ENCODE results near the gene DDN.
A peak's percentile ranks its signal among the peaks of the same experiment; 100 is the strongest.

DDN gene

GRCh38 chr12:48961801-48962200 is 37.4 kb downstream of the DDN start:
- DNase-seq, result no peak

GRCh38 chr12:48961331-48961730 is 37.8 kb downstream of the DDN start:
- no peak for DNase-seq

- no peak for DNase-seq
These were observed 38.3 kb downstream of the DDN start for GRCh38 chr12:48960834-48961233.

GRCh38 chr12:48958049-48958388 is 41.2 kb downstream of the DDN start:
- no peak for DNase-seq

GRCh38 chr12:48957141-48958048 is 41.8 kb downstream of the DDN start, which contains the start of gene ARF3:
ARF3 (minus strand) TSS chr12:48957487; CDS start chr12:48941095, 16,392 bp downstream.
- DNase-seq, result peak; percentile 88

GRCh38 chr12:48956279-48957140 is 42.7 kb downstream of the DDN start:
- DNase-seq, result peak; percentile 91

GRCh38 chr12:48954841-48955501 is 44.2 kb downstream of the DDN start:
- DNase-seq, result no peak

GRCh38 chr12:48954061-48954460 is 45.1 kb downstream of the DDN start:
- no peak for DNase-seq

GRCh38 chr12:48952691-48953090 is 46.5 kb downstream of the DDN start:
- DNase-seq, result no peak

GRCh38 chr12:48947727-48948126 is 51.4 kb downstream of the DDN start:
- DNase-seq, result no peak

GRCh38 chr12:48946943-48947342 is 52.2 kb downstream of the DDN start:
- no peak for DNase-seq

GRCh38 chr12:48946205-48946604 is 53.0 kb downstream of the DDN start:
- DNase-seq, result peak; percentile 54
